Fibroblast of villous mesenchyme (primary cell): ENCODE data around the gene TRAF3. TPM values are rescaled to one million over a fixed set of nuclear protein-coding genes. Genes with fewer than 3 reads are reported as not detected.
"Not testable (repeated sequence)": the region's sequence is repeated elsewhere in the genome, so short reads cannot be mapped to it uniquely, and the experiment has no call there.

Source experiments
- DNase-seq: peaks from one replicate; pipeline ENCODE4 v3.0.0-alpha.2; 2010; ENCODE audit warnings: low read depth
- H3K4me3 ChIP-seq: 2 replicates; pipeline ENCODE4 v1.5.1; 2011; ENCODE audit warnings: low read depth, mild to moderate bottlenecking, low read length
- CTCF ChIP-seq: IDR thresholded peaks from 2 replicates; pipeline ENCODE4 v1.5.1; 2012; ENCODE audit warnings: low read depth, mild to moderate bottlenecking, low read length; ENCODE audit not compliant: insufficient read depth
- total RNA-seq: library from RNA; depleted of rRNA; stranded (reverse); fragments of >200 nt; gene quantifications from 2 replicates; pipeline ENCODE4 v1.2.3, GENCODE V29; 2012

Gene TRAF3
- total RNA-seq, 1 donor = 30.7 TPM

GRCh38 chr14:102761206-102761605, 16.0 kb upstream of the TRAF3 start:
- no peak for DNase-seq
- no peak overlapping the region for H3K4me3 ChIP-seq
- TF ChIP-seq CTCF = no peak

- no peak for DNase-seq
- H3K4me3 ChIP-seq = no peak overlapping the region
- TF ChIP-seq CTCF = no peak
Measured at GRCh38 chr14:102764220-102764671, 13.0 kb upstream of the TRAF3 start.

GRCh38 chr14:102765770-102766169, 11.5 kb upstream of the TRAF3 start:
- not testable (repeated sequence) for DNase-seq, H3K4me3 ChIP-seq

GRCh38 chr14:102768223-102769048, 8.8 kb upstream of the TRAF3 start:
- TF ChIP-seq CTCF = no peak
- DNase-seq = no peak
- no peak overlapping the region for H3K4me3 ChIP-seq

- TF ChIP-seq CTCF = no peak
- H3K4me3 ChIP-seq = no peak overlapping the region
- no peak for DNase-seq
Measured at GRCh38 chr14:102769049-102769327, 8.3 kb upstream of the TRAF3 start.

GRCh38 chr14:102770147-102771123, 6.8 kb upstream of the TRAF3 start:
- TF ChIP-seq CTCF = no peak
- H3K4me3 ChIP-seq = no peak overlapping the region
- no peak for DNase-seq

GRCh38 chr14:102771144-102771543, 6.1 kb upstream of the TRAF3 start:
- TF ChIP-seq CTCF = no peak
- DNase-seq = no peak
- no peak overlapping the region for H3K4me3 ChIP-seq
